H1 (cell line): Measurements from ENCODE around the gene TUBB1. TPM values are rescaled to one million over a fixed set of nuclear protein-coding genes. Genes with fewer than 3 reads are reported as not detected.

Source experiments
- SP1 ChIP-seq: IDR thresholded peaks from 2 replicates; pipeline ENCODE4 v1.6.1; 2011; ENCODE audit warnings: low read depth, low read length
- polyA plus RNA-seq, 7 experiments: library from polyadenylated mRNA; depleted of rRNA in 3 of 7; stranded (reverse) in 5 of 7; unstranded in 2 of 7; fragments of >200 nt in 5 of 7; fragments of 200-250 nt in 2 of 7; gene quantifications; 1 replicate in 5 of 7; 2 replicates in 1 of 7; 4 replicates in 1 of 7; pipeline versions ENCODE4 v1.2.1 to v1.2.3, GENCODE V29; 2011 to 2013; ENCODE audit warnings: missing spikeins in 2 of 7, mixed read lengths in 2 of 7
- total RNA-seq: library from RNA; stranded (reverse); fragmentation: NEBNext Ultra II Directional; extraction: Animal tissue kit (Norgen Biotek cat#: 25700); gene quantifications from 2 replicates; pipeline ENCODE4 v1.2.1, GENCODE V29; 2021
- TF ChIP-seq, protein P1 (sequence below): IDR thresholded peaks from 2 replicates; pipeline ENCODE4 v1.6.1; 2011; ENCODE audit warnings: low read depth, mild to moderate bottlenecking, low read length; ENCODE audit not compliant: insufficient read depth

TUBB1 gene
- total and polyA plus RNA-seq, 2 of the 8 experiments (the other 6 are each of a cell fraction or from before 2014, with no cell fraction given): not detected

- TF ChIP-seq SP1: no peak
- TF ChIP-seq, protein P1, sequence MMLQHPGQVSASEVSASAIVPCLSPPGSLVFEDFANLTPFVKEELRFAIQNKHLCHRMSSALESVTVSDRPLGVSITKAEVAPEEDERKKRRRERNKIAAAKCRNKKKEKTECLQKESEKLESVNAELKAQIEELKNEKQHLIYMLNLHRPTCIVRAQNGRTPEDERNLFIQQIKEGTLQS: no peak
Measured at GRCh38 chr20:58995461-58996225, 23.6 kb upstream of the TUBB1 start (continued).
